Smooth muscle cell of the brain vasculature (primary cell): ENCODE data around the gene VPS35L.
"Not testable (repeated sequence)": the region's sequence is repeated elsewhere in the genome, so short reads cannot be mapped to it uniquely, and the experiment has no call there.

ENCODE experiments used
- DNase-seq: peaks from one replicate; pipeline ENCODE4 v3.0.0-alpha.2; 2012; ENCODE audit warnings: low read depth, low spot score

VPS35L gene

DNA sequence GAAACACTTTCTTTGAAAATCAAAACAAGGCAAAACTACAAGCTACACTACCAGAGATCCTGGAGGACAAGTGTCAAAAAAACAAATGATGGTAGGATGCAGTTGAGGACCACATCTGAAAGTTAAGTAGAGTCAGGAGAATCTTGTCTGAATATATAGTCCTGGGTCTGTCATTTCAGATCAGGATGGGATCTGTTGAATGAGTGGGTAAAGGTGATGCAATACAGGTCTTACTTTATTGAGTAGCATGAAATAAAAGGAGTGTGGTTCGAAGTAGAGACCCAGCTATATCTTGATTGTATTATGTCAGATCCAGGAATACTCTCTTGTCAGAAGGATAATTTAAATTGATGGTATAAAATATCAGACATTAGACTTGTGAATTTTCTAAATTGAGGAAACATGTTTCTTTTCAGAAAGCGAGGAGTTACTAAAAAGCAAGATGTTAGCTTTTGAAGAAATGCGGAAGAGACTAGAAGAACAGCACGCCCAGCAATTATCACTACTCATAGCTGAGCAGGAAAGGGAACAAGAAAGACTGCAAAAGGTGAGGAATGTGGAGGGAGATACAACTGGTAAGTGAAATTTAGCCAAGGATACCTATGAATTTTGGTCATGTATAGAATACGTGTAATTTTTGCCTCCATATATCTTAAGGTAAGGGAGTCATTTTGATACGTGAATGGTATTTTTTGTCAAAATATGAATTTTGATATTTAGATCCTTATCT, 15.1 kb upstream of the VPS35L start:
- no peak for DNase-seq

DNA sequence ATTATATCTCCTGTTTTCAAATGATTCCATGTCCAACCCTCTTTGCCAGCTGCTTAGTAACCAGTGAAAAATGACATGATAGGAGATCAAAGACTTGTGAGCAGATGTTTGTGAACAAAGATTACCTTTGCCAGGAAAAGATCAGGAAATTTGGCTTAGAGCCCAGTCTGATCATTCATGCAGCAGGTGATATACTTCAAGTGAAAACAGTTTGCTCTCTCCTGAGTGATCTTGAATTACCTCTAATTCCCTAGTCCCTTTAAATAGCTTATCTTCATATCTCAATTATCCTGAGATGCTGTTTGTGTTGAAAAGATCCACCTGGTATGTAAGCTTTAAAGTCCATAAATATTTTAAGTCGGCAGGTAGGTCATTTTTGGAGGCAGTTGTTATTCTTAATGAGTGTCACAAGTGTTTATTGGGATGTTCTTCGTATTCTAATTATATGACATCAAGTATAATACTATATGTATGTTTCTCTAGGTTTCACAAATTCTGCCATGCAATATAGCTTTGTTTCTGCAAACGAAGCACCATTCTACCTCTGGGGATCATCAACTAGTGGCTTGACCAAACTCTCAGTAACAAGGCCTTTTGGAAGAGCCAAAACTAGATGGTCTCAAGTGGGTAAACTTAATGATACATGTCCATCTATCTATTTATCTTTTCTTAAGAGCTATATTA, 13.2 kb upstream of the VPS35L start:
- no peak for DNase-seq

- DNase-seq, result not testable (repeated sequence)
These were observed 12.1 kb upstream of the VPS35L start for GRCh38 chr16:19543278-19543996.

GRCh38 chr16:19548144-19548543, 7.4 kb upstream of the VPS35L start:
- DNase-seq, result no peak

GRCh38 chr16:19549673-19550072, 5.8 kb upstream of the VPS35L start:
- DNase-seq, result no peak

DNA sequence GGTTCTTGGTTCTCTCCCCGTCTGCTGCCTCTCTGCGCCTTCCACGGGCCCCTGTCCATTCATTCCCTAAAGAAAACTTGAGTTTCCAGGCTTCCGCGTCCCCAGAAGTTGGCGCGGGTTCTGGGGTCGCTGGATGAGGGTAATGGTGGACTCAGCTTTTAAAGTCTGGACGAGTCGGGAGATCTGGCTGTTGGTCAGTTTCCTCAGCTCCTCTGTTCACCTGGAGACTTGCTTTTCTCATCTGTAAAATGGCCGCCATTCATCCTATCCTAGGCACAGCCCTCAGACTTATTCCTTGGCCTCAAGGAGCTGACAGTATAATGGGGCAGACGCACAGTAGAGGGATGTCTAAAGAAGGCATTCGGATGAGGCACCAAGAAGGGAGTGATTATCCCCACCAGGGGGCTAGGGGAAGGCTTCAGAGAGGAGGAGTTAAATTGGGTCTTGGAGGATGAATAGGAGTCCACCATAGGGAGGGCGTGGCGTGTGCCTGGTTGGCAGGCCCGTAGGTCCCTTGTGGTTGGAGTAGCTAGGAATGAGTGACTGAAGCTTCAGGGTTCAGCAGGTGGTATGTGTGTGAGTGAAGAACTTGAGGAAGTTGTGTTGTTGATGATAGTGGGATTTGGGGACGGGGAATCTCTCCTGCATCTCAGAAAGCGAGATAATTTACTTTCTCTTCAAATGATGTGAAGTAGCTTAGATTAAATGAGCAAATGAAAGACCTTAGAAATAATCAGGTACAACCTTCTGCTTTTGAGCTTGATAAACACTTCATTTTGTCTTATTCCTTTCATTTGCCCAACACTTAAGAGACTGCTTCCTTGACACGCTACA, 652 bp downstream of the VPS35L start:
- no peak for DNase-seq

- peak; percentile 44 for DNase-seq
These were observed 3.9 kb downstream of the VPS35L start for GRCh38 chr16:19559242-19559910.

DNA sequence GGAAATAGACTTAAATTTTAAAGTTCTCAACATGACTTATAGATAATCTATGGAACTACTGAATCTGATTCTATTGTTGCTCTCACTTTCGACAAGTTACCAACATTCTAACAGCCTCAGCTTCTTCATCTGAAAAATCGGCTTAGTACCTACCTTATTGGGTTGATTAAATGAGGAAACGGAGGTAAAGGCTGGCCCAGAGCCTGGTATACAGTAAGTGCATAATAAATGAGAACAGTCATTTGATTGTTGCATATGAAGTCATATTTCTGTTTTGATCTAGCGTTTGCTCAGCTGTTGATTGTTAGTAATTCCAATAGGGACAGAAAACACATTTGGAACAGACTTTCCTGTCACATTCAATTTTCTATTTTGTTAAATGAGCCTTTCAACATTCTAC, 4.6 kb downstream of the VPS35L start:
- no peak for DNase-seq

DNA sequence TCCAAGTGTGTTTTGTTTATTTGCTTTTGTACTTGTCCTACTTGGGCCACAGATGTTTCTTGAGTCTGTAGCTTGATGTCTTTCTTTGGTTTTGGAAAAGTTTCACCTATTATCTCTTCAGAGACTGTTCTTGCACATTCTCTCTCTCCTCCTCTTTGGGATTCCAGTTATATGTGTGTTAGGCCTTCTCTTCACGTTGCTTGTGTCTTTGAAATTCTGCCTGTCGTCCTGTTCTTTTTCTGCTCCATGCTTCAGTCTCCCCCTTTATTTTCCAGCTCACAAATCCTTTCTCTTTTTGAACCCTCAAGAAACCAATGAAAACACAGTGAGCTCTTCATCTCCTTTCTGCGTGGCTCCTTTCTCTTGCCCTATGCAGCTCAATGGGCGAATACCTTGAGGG, 7.9 kb downstream of the VPS35L start:
- DNase-seq, result no peak

GRCh38 chr16:19566362-19566761, 10.9 kb downstream of the VPS35L start:
- DNase-seq, result no peak

GRCh38 chr16:19567560-19567959, 12.1 kb downstream of the VPS35L start:
- DNase-seq, result no peak

DNA sequence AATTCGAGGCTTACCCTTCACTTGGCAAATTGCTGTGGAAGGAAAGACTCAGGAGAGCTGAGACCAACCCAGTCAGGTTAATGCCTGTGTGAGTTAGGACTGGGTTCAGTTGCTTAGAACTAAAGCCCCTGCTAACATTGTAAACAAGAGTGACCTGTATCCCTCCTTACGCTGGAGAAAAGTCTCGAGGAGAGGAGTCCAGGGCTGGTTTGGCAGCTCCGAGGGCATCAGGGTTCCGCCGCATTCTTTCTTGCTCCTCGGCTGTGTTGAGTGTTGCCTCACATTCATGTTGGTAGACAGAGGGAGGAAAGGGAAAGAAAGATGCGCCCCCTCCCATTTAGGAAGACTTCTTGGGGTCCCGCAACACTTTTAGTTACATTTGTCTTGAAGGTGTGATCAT, 18.5 kb downstream of the VPS35L start:
- DNase-seq, result no peak

- DNase-seq, result no peak
These were observed 19.1 kb downstream of the VPS35L start for GRCh38 chr16:19574615-19575014.

- DNase-seq, result no peak
These were observed 23.0 kb downstream of the VPS35L start for GRCh38 chr16:19578378-19578971.

DNA sequence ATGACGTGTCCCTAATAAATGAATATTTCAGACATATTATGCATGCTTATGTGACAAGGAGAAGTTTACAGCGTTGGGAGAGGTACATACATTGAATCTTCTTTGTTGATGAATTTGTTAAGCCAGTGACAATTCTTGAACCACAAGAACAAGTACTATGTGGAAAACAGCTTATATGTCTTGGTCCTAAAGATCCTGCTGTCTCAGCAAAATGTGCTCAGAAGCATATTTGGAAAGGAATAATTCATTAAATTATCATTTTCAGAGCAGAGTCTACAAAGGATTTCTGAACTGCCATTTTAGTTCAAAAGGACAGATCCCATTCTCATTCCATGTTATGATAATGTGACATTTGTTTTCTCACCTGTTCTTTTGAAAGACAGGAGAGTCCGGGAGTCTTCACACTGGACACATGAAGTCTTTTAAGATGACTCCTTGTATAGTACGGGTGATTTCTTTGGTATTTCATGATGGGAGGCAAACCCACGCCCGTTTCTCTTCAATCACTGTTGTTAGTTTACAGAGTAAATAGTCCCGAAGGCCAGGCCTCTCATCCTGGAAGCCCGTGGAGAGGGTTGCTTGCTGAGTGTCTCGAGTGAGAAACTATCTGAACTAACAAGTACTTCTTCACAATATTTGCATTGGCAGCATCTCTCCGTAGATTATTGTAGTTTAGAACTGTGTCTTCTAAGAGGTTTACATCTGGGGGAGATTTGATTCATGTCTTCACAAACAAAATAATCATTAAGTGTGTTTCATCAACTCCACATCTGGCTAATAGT, 26.7 kb downstream of the VPS35L start:
- peak; percentile 50 for DNase-seq

DNA sequence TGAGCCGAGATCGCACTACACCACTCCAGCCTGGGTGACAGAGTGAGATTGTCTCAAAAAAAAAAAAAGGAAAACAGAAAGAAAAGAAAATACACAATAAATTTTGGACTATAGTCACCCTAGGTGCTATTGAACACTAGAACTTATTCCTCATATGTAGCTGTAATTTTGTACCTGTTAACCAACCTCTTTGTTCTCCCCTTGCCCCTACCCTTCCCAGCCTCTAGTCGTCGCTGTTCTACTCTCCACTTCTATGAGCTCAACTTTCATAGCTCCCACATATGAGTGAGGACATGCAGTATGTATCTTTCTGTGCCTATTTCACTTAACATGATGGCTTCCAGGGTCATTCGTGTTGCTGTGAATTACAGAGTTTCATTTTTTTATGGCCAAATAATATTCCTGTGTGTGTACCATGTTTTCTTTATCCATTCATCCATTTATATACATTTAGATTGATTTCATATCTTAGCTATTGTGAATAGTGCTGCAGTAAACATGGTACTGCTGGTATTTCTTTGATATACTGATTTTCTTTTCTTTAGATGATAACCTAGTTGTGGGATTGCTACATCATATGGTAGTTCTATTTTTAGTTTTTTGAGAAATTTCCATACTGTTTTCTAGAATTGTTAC, 28.3 kb downstream of the VPS35L start:
- no peak for DNase-seq

DNA sequence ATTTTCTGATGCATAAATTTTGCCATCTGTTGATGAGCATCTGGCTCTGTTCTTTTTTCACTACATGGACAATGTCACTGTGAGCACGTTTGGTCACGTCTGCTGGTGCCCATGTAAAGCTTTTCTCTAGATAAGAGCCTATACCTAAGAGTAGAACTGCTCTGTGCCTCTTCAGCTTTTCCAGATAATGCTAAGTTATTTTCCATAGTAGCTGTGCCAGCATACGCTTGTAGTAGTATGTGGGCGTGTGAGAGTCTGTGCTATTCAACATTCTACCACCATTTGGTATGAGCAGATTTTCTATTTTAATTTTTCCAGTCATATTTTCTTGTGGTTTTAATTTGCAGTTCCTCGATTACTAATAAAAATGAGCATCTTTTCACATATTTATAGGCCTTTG, 33.2 kb downstream of the VPS35L start:
- no peak for DNase-seq

GRCh38 chr16:19589106-19589505, 33.6 kb downstream of the VPS35L start:
- no peak for DNase-seq

DNA sequence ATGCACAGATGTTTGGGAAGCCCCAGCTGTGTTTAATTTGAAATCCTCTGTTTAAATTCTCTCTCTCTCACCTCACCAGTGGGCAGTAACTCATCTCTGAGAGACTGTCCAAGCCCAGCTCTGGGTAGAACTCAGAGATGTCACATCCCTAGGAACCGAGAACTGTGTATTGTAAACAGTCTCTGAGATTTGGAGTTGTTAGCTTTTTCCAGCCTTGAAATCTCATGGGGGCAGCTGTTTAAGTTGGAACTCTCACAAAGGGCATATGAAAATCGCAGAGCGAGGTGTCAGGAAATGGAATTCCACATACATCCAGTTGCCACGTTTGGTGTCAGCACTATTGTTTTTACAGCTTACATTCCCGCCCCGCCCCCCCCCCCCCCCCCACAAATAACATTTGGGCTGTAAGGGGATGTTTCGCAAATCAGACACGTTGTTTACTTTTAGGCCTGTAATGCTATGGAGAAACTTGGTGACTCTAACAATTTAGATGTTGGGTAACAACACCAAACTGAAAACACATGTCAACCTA, 34.3 kb downstream of the VPS35L start:
- DNase-seq, result peak; percentile 80
